Measurements from ENCODE around the gene MDFIC2. TPM values are rescaled to one million over a fixed set of nuclear protein-coding genes. Genes with fewer than 3 reads are reported as not detected.
"Not testable (repeated sequence)": the region's sequence is repeated elsewhere in the genome, so short reads cannot be mapped to it uniquely, and the experiment has no call there.

MDFIC2 gene
- total and polyA plus RNA-seq, 2 experiments from 2014 or later = not detected

GRCh38 chr3:70218471-70218870, 94.0 kb downstream of the MDFIC2 start:
- no peaks in the 10 kb centered on the region for H3K4me1 ChIP-seq (ENCODE audit: insufficient read depth)
- 14 to 32% methylated on average over 3 of the region's 3 CpGs for WGBS, 2 experiments (ENCODE audit: low coverage in 1 of 2, low lambda C conversion rate in 2 of 2, missing lambda C conversion rate in 2 of 2)
- TF ChIP-seq EZH2 (IDR thresholded peaks at IDR 0.05; ENCODE audit: insufficient read depth, poor library complexity, severe bottlenecking) = no peak
- no peak for TF ChIP-seq EZH2phosphoT487 (IDR thresholded peaks at IDR 0.05; ENCODE audit: insufficient read depth, low read depth)
- no peaks in the 10 kb centered on the region for H3K9me2 ChIP-seq (ENCODE audit: insufficient read depth)
- no peaks in the 10 kb centered on the region for H3K27me3 ChIP-seq (replicated peaks; ENCODE audit: insufficient read depth)
- in situ Hi-C loops (cut with MboI) = no loop called here
- H3K9me3 ChIP-seq (ENCODE audit: low read depth) = no peaks in the 10 kb centered on the region
- H3K27ac ChIP-seq = no peak overlapping the region
- H3K4me2 ChIP-seq (ENCODE audit: unreplicated experiment) = no peak overlapping the region
- no peaks in the 10 kb centered on the region for H3F3A ChIP-seq (ENCODE audit: insufficient read depth)
- H4K20me1 ChIP-seq (ENCODE audit: insufficient read depth) = no peaks in the 10 kb centered on the region
- no peak overlapping the region for H3K9ac ChIP-seq
- DNase-seq = no peak
- H3K4me3 ChIP-seq = no peak overlapping the region
- no peaks in the 10 kb centered on the region for H3K36me3 ChIP-seq (ENCODE audit: low read depth)
- H2AFZ ChIP-seq = no peak overlapping the region
- H3K79me2 ChIP-seq (ENCODE audit: insufficient read depth) = no peaks in the 10 kb centered on the region

DNA sequence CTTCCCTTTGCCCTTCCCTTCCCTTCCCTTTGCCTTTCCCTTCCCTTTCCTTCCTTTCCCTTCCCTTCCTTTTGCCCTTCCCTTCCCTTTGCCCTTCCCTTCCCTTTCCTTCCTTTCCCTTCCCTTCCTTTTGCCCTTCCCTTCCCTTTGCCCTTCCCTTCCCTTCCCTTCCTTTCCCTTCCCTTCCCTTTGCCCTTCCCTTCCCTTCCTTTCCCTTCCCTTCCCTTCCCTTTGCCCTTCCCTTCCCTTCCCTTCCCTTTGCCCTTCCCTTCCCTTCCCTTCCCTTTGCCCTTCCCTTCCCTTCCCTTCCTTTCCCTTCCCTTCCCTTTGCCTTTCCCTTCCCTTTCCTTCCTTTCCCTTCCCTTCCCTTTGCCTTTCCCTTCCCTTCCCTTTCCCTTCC, 101.2 kb downstream of the MDFIC2 start:
- DNase-seq = not testable (repeated sequence)

DNA sequence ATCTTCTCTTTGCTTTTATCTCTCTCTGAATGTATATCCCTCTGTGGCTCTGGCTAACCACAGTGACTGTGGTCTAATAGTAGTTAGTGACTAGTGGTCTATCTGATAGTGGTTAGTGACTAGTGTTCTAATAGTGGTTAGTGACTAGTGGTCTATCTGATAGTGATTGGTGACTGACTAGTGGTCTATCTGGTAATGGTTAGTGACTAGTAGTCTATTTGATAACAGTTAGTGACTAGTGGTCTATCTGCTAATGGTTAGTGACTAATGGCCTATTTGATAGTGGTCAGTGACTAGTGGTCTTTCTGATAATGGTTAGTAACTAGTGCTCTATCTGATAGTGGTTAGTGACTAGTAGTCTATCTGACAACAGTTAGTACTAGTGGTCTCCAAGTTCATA, 110.5 kb downstream of the MDFIC2 start:
- no peak for DNase-seq
- Histone ChIP-seq H3K4me3 (no peak overlapping the region), H2AFZ (no peak overlapping the region), H3K27me3 (replicated peaks; ENCODE audit: insufficient read depth) (no peaks in the 10 kb centered on the region), H3K9ac (no peak overlapping the region), H3K4me2 (ENCODE audit: unreplicated experiment) (no peak overlapping the region), H3K9me3 (ENCODE audit: low read depth) (no peaks in the 10 kb centered on the region), H4K20me1 (ENCODE audit: insufficient read depth) (no peaks in the 10 kb centered on the region), H3F3A (ENCODE audit: insufficient read depth) (no peaks in the 10 kb centered on the region), H3K36me3 (ENCODE audit: low read depth) (no peaks in the 10 kb centered on the region), H3K9me2 (ENCODE audit: insufficient read depth) (no peaks in the 10 kb centered on the region), H3K27ac (no peak overlapping the region), H3K79me2 (ENCODE audit: insufficient read depth) (no peaks in the 10 kb centered on the region), H3K4me1 (ENCODE audit: insufficient read depth) (no peaks in the 10 kb centered on the region)
- TF ChIP-seq EZH2phosphoT487 (IDR thresholded peaks at IDR 0.05; ENCODE audit: insufficient read depth, low read depth) (no peak), EZH2 (IDR thresholded peaks at IDR 0.05; ENCODE audit: insufficient read depth, poor library complexity, severe bottlenecking) (no peak)
- in situ Hi-C loops (cut with MboI) = no loop called here

More for the DNA sequence above, 101.2 kb downstream of the MDFIC2 start:
- H3F3A ChIP-seq (ENCODE audit: insufficient read depth); H3K9ac ChIP-seq; H3K4me2 ChIP-seq (ENCODE audit: unreplicated experiment); in situ Hi-C loops (cut with MboI); H3K4me1 ChIP-seq (ENCODE audit: insufficient read depth); H3K9me3 ChIP-seq (ENCODE audit: low read depth); H2AFZ ChIP-seq; H3K9me2 ChIP-seq (ENCODE audit: insufficient read depth); H3K36me3 ChIP-seq (ENCODE audit: low read depth); H4K20me1 ChIP-seq (ENCODE audit: insufficient read depth); H3K27me3 ChIP-seq (replicated peaks; ENCODE audit: insufficient read depth); H3K79me2 ChIP-seq (ENCODE audit: insufficient read depth); H3K4me3 ChIP-seq; H3K27ac ChIP-seq: not testable (repeated sequence)

DNA sequence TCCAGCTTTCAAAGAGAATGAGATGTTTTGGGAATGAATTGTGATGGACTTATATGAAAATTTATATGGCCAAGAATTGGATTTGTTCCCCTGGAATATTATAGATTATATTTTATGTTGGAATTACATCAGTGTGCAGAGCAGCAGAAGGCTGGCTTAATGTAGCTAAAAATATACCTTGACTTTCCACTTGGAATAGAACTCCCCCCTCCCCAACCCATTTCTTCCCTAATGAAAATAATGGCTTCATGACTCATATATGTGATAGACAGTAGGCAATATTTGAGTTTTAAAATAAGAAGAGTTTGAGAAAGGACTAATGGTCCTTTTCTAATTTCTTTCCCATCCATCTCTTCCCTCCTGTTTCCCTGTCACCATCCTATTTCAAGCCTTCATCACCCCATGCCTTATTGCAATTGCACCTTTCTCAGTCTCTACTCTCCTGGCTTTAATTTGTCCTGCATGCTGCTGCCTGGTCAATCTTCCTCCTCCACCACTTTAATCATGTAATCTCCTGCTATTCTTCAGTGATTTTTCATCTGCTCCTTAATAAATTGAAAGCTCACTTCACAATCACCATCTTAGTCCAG, 122.5 kb downstream of the MDFIC2 start:
- no peak overlapping the region for H3K4me3 ChIP-seq
- no peaks in the 10 kb centered on the region for H3K9me3 ChIP-seq (ENCODE audit: low read depth)
- H3K9me2 ChIP-seq (ENCODE audit: insufficient read depth) = no peaks in the 10 kb centered on the region
- no peaks in the 10 kb centered on the region for H3K79me2 ChIP-seq (ENCODE audit: insufficient read depth)
- in situ Hi-C loops (cut with MboI) = no loop called here
- no peaks in the 10 kb centered on the region for H3K27me3 ChIP-seq (replicated peaks; ENCODE audit: insufficient read depth)
- DNase-seq = no peak
- H3F3A ChIP-seq (ENCODE audit: insufficient read depth) = no peaks in the 10 kb centered on the region
- no peaks in the 10 kb centered on the region for H3K4me1 ChIP-seq (ENCODE audit: insufficient read depth)
- no peak overlapping the region for H3K9ac ChIP-seq
- H3K36me3 ChIP-seq (ENCODE audit: low read depth) = no peaks in the 10 kb centered on the region
- no peak overlapping the region for H3K27ac ChIP-seq
- TF ChIP-seq EZH2 (IDR thresholded peaks at IDR 0.05; ENCODE audit: insufficient read depth, poor library complexity, severe bottlenecking) (no peak), EZH2phosphoT487 (IDR thresholded peaks at IDR 0.05; ENCODE audit: insufficient read depth, low read depth) (no peak)
- H3K4me2 ChIP-seq (ENCODE audit: unreplicated experiment) = no peak overlapping the region
- H2AFZ ChIP-seq = no peak overlapping the region
- H4K20me1 ChIP-seq (ENCODE audit: insufficient read depth) = no peaks in the 10 kb centered on the region

DNA sequence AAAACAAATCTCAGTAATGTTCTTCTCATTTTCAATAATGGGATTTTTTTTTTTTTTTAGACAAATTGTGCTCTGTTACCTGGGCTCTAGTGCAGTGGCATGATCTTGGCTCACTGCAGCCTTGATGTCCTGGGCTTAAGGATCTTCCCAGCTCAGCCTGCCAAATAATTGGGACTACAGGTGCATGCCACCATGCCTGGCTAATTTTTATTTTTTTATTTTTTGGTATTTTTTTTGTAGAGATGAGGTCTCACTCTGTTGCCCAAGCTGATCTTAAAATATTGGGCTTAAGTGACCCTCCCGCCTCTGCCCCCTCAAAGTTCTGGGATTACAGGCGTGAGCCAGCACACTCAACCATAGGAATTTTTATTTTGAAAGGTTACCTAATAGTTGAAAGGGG, 126.2 kb downstream of the MDFIC2 start:
- in situ Hi-C loops (cut with MboI) = no loop called here

More for the DNA sequence above, 126.2 kb downstream of the MDFIC2 start:
- no peaks in the 10 kb centered on the region for H3K9me3 ChIP-seq (ENCODE audit: low read depth)
- H3K4me3 ChIP-seq = no peak overlapping the region
- no peaks in the 10 kb centered on the region for H3K79me2 ChIP-seq (ENCODE audit: insufficient read depth)
- 0 out of 2 replicates have a peak, but pooled peaks cover 3% of the 10 kb centered on the region for H3K27me3 ChIP-seq (replicated peaks; ENCODE audit: insufficient read depth)
- H3K4me2 ChIP-seq (ENCODE audit: unreplicated experiment) = no peak overlapping the region
- no peaks in the 10 kb centered on the region for H3K36me3 ChIP-seq (ENCODE audit: low read depth)
- no peaks in the 10 kb centered on the region for H3F3A ChIP-seq (ENCODE audit: insufficient read depth)
- no peaks in the 10 kb centered on the region for H3K4me1 ChIP-seq (ENCODE audit: insufficient read depth)
- no peak overlapping the region for H3K27ac ChIP-seq
- H3K9ac ChIP-seq = no peak overlapping the region
- TF ChIP-seq EZH2 (IDR thresholded peaks at IDR 0.05; ENCODE audit: insufficient read depth, poor library complexity, severe bottlenecking) = no peak
- no peak for TF ChIP-seq EZH2phosphoT487 (IDR thresholded peaks at IDR 0.05; ENCODE audit: insufficient read depth, low read depth)
- H2AFZ ChIP-seq = no peak overlapping the region
- H4K20me1 ChIP-seq (ENCODE audit: insufficient read depth) = no peaks in the 10 kb centered on the region
- no peak for DNase-seq
- WGBS, 2 experiments (ENCODE audit: low coverage in 1 of 2, low lambda C conversion rate in 2 of 2, missing lambda C conversion rate in 2 of 2) = 34 to 53% methylated on average over 2 of the region's 2 CpGs
- H3K9me2 ChIP-seq (ENCODE audit: insufficient read depth) = no peaks in the 10 kb centered on the region

Measured in GM23248 (cell line).